ENCODE data around the gene LDB1. TPM values are rescaled to one million over a fixed set of nuclear protein-coding genes. Genes with fewer than 3 reads are reported as not detected.

LDB1 gene
- total and polyA plus RNA-seq, 10 of the 15 experiments (the other 5 are each of a cell fraction or from before 2014, with no cell fraction given), result 1.7 to 71.5 (median 36.9) TPM

- TF ChIP-seq E2F8 (IDR thresholded peaks at IDR 0.05; ENCODE audit: low read depth, partially characterized antibody), result peak; percentile 100
- no peak for TF ChIP-seq ETV6 (conservative IDR thresholded peaks at IDR 0.05 in 1 of 2, IDR thresholded peaks at IDR 0.05 in 1 of 2; ENCODE audit: borderline replicate concordance in 1 of 2, low read depth in 1 of 2)
- TF ChIP-seq EED (IDR thresholded peaks at IDR 0.05; ENCODE audit: low read depth), result peak; percentile 23; the same call in 1 of the 2 replicates
- no peak for TF ChIP-seq BCL11A (IDR thresholded peaks at IDR 0.05; ENCODE audit: low read depth, low read length)
- peak; percentile 100 for TF ChIP-seq CREM (IDR thresholded peaks at IDR 0.05; ENCODE audit: low read depth)
- peak; percentile 99 for TF ChIP-seq NBN (IDR thresholded peaks at IDR 0.05)
- no peak for TF ChIP-seq TCF7 (IDR thresholded peaks at IDR 0.05; ENCODE audit: borderline replicate concordance)
- TF ChIP-seq POLR2AphosphoS2 (IDR thresholded peaks at IDR 0.05; ENCODE audit: low read depth, low read length), result peak; percentile 91; the same call in 1 of the 2 replicates
- no peak for TF ChIP-seq ZBTB11 (CRISPR knock-in tag; IDR thresholded peaks at IDR 0.05)
- TF ChIP-seq BRCA1 (IDR thresholded peaks at IDR 0.05; ENCODE audit: low read depth, low read length), result no peak
- no peak for TF ChIP-seq ZNF622 (IDR thresholded peaks at IDR 0.05)
- TF ChIP-seq ZBTB33 (IDR thresholded peaks at IDR 0.05), result no peak
- TF ChIP-seq ELK1 (IDR thresholded peaks at IDR 0.05; ENCODE audit: low read depth, low read length), result 0 out of 2 replicates have a peak, but pooled peaks have one; percentile 56
- TF ChIP-seq BACH1 (IDR thresholded peaks at IDR 0.05; ENCODE audit: borderline replicate concordance), result peak; percentile 51; the same call in 1 of the 2 replicates
- 0 out of 2 replicates have a peak, but pooled peaks have one; percentile 16 for TF ChIP-seq NRF1 (conservative IDR thresholded peaks at IDR 0.05; ENCODE audit: low read depth, low read length)
- peak; percentile 50; the same call in 1 of the 2 replicates for TF ChIP-seq TCF3 (IDR thresholded peaks at IDR 0.05; ENCODE audit: borderline replicate concordance, insufficient read depth, low read depth, low read length)
- no peak for TF ChIP-seq BMI1 (IDR thresholded peaks at IDR 0.05; ENCODE audit: borderline replicate concordance)
- TF ChIP-seq IRF3 (IDR thresholded peaks at IDR 0.05), result no peak
Observed at GRCh38 chr10:102151774-102152544, 31.8 kb upstream of the LDB1 start, which contains the start of gene NOLC1 (continued).

Data from GM12878 (cell line).